ENCODE results near the gene CUL5. TPM values are rescaled to one million over a fixed set of nuclear protein-coding genes. Genes with fewer than 3 reads are reported as not detected.

CUL5 gene
- total RNA-seq, 1 experiment from 2014 or later = 37.7 TPM

DNA sequence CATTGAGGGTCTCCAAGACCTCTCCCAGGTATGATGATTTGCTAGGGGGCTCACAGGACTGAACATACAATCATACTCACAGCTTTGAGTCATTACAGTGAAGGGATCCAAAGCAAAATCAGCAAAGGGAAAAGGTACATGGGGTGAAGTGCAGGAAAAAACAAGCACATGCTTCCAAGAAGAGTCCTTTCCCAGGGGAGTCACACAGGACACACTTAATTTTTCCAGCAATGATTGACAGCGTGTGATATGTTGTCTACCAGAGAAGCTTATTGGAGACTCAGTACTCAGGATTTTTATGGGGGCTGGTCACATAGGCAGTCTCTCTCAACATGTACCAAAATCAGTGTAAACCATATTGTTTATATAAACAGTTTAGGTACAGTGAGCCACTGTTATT is 25.3 kb downstream of the CUL5 start:
- Mint-ChIP-seq H3K27me3 (ENCODE audit: low read depth) (no peaks in the 10 kb centered on the region), H3K27ac (peak overlapping the region in 1 of 3 experiments; percentile 29; a peak in 1 of 7 replicates), H3K9me3 (no peaks in the 10 kb centered on the region), H3K4me1 (peaks cover 4 to 34% of the 10 kb centered on the region in 2 experiments), H3K36me3 (ENCODE audit: insufficient read depth in 1 of 3, low read depth in 3 of 3) (peaks cover 13 to 46% (median 39%) of the 10 kb centered on the region in 3 experiments; a peak in 6 of 7 replicates), H3K4me3 (no peak overlapping the region)
- Histone ChIP-seq H3K79me2 (ENCODE audit: insufficient read depth, low read length) (no peaks in the 10 kb centered on the region; the same call in 1 of the 2 replicates), H3K9ac (ENCODE audit: extremely low read depth, insufficient read length, low read length) (no peak overlapping the region), H4K5ac (ENCODE audit: insufficient read length, low read depth, low read length) (no peak overlapping the region), H3K27me3 (ENCODE audit: insufficient read depth, low read length) (no peaks in the 10 kb centered on the region), H2AK5ac (ENCODE audit: insufficient read length, low read length) (no peak overlapping the region), H3T11ph (ENCODE audit: low read length) (no peak overlapping the region), H3K9me3 (ENCODE audit: control insufficient read depth, low read depth, low read length) (no peaks in the 10 kb centered on the region), H3K14ac (ENCODE audit: insufficient read depth, low read length) (no peak overlapping the region), H3K4ac (ENCODE audit: low read depth, low read length) (no peak overlapping the region), H3K56ac (ENCODE audit: insufficient read length, low read depth, low read length) (no peak overlapping the region), H3K27ac (ENCODE audit: insufficient read length, low read depth, low read length) (no peak overlapping the region), H2BK12ac (ENCODE audit: insufficient read length, low read depth, low read length) (no peak overlapping the region), H4K20me1 (ENCODE audit: control insufficient read depth, insufficient read depth, insufficient read length) (no peaks in the 10 kb centered on the region), H4K91ac (ENCODE audit: insufficient read length, low read depth, low read length) (no peak overlapping the region), H4K8ac (replicated peaks; ENCODE audit: insufficient read length, low read depth, low read length) (no peak overlapping the region), H2BK5ac (ENCODE audit: insufficient read length, low read length) (no peak overlapping the region), H3K79me1 (ENCODE audit: insufficient read depth, low read depth, low read length, poor library complexity, severe bottlenecking) (peaks cover 5% of the 10 kb centered on the region), H3K23me2 (ENCODE audit: insufficient read length, low read depth, low read length, poor library complexity, severe bottlenecking) (no peaks in the 10 kb centered on the region), H3K18ac (ENCODE audit: insufficient read length, low read depth, low read length) (no peak overlapping the region), H2BK20ac (ENCODE audit: low read depth, low read length, poor library complexity, severe bottlenecking) (no peak overlapping the region), H3K4me1 (ENCODE audit: insufficient read depth, low read length) (no peaks in the 10 kb centered on the region; the same call in 1 of the 2 replicates), H3K4me2 (ENCODE audit: insufficient read depth, insufficient read length, low read length) (no peak overlapping the region), H2AFZ (ENCODE audit: low read length) (no peak overlapping the region), H2BK15ac (ENCODE audit: low read depth, low read length) (no peak overlapping the region), H2BK120ac (ENCODE audit: low read depth, low read length, poor library complexity, severe bottlenecking) (no peak overlapping the region), H3K23ac (ENCODE audit: insufficient read length, low read depth, low read length) (no peak overlapping the region)
- TF ChIP-seq, protein P1, sequence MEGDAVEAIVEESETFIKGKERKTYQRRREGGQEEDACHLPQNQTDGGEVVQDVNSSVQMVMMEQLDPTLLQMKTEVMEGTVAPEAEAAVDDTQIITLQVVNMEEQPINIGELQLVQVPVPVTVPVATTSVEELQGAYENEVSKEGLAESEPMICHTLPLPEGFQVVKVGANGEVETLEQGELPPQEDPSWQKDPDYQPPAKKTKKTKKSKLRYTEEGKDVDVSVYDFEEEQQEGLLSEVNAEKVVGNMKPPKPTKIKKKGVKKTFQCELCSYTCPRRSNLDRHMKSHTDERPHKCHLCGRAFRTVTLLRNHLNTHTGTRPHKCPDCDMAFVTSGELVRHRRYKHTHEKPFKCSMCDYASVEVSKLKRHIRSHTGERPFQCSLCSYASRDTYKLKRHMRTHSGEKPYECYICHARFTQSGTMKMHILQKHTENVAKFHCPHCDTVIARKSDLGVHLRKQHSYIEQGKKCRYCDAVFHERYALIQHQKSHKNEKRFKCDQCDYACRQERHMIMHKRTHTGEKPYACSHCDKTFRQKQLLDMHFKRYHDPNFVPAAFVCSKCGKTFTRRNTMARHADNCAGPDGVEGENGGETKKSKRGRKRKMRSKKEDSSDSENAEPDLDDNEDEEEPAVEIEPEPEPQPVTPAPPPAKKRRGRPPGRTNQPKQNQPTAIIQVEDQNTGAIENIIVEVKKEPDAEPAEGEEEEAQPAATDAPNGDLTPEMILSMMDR (conservative IDR thresholded peaks at IDR 0.05) = no peak
- WGBS (ENCODE audit: extremely low coverage, insufficient read length, low lambda C conversion rate) = no CpG with 5 or more reads among the region's 1 CpG
- DNase-seq = no peak
